Skeletal muscle tissue (tissue), 4 donors: Measurements from ENCODE around the gene RASEF. TPM values are rescaled to one million over a fixed set of nuclear protein-coding genes. Genes with fewer than 3 reads are reported as not detected.

ENCODE experiments used
- H3K27ac ChIP-seq: one replicate; pipeline ENCODE4 v1.7.0; 2013; ENCODE audit warnings: mild to moderate bottlenecking, low read depth, low read length, inconsistent platforms
- H3K27me3 ChIP-seq, 3 donors: one replicate each; pipeline ENCODE4 v1.7.0; 2013; ENCODE audit warnings: low read length in 3 of 3; ENCODE audit not compliant: control insufficient read depth in 3 of 3, insufficient read depth in 3 of 3
- H3K36me3 ChIP-seq, 3 donors: one replicate each; pipeline ENCODE4 v1.7.0; 2013; ENCODE audit warnings: low read length in 3 of 3; ENCODE audit not compliant: control insufficient read depth in 3 of 3, insufficient read depth in 3 of 3
- H3K4me1 ChIP-seq, 3 donors: one replicate each; pipeline ENCODE4 v1.7.0; 2013; ENCODE audit warnings: low read length in 3 of 3, mild to moderate bottlenecking in 3 of 3; ENCODE audit not compliant: control insufficient read depth in 3 of 3, insufficient read depth in 3 of 3
- H3K4me3 ChIP-seq, 3 donors: one replicate each; pipeline ENCODE4 v1.7.0; 2013; ENCODE audit warnings: low read length in 3 of 3
- H3K9ac ChIP-seq, 3 donors: one replicate each; pipeline ENCODE4 v1.7.0; 2013; ENCODE audit warnings: low read length in 3 of 3, mild to moderate bottlenecking in 3 of 3, moderate library complexity in 2 of 3, low read depth in 1 of 3
- H3K9me3 ChIP-seq, 3 donors: one replicate each; pipeline ENCODE4 v1.7.0; 2013; ENCODE audit warnings: low read length in 3 of 3; ENCODE audit not compliant: control insufficient read depth in 3 of 3
- total RNA-seq: library from RNA; depleted of rRNA; stranded (reverse); fragments of >200 nt; gene quantifications from one replicate; pipeline ENCODE4 v1.2.3, GENCODE V29; 2014
- donor health status: Osteomylitis.

Gene RASEF
- total RNA-seq, 1 donor from 2014 or later, result under 0.01 TPM

- Histone ChIP-seq H3K4me3 (no peak overlapping the region), H3K36me3 (no peaks in the 10 kb centered on the region), H3K9ac (no peak overlapping the region), H3K27me3 (peaks cover 32 to 45% (median 45%) of the 10 kb centered on the region in 3 donors), H3K9me3 (no peaks in the 10 kb centered on the region), H3K27ac (no peak overlapping the region), H3K4me1 (peaks cover 3 to 12% (median 11%) of the 10 kb centered on the region in 3 donors)
Observed at GRCh38 chr9:83061036-83061435, 1.9 kb downstream of the RASEF start.

- Histone ChIP-seq H3K9ac (no peak overlapping the region), H3K27ac (no peak overlapping the region), H3K27me3 (peaks cover 32 to 45% (median 44%) of the 10 kb centered on the region in 3 donors), H3K4me3 (no peak overlapping the region), H3K36me3 (no peaks in the 10 kb centered on the region), H3K4me1 (peaks cover 3 to 12% (median 11%) of the 10 kb centered on the region in 3 donors), H3K9me3 (no peaks in the 10 kb centered on the region)
Observed at GRCh38 chr9:83060556-83060955, 2.4 kb downstream of the RASEF start.

GRCh38 chr9:83059417-83059816, 3.5 kb downstream of the RASEF start:
- H3K9me3 ChIP-seq, result no peaks in the 10 kb centered on the region
- no peak overlapping the region for H3K9ac ChIP-seq
- no peak overlapping the region for H3K27ac ChIP-seq
- no peak overlapping the region for H3K4me3 ChIP-seq
- peaks cover 32 to 41% (median 40%) of the 10 kb centered on the region in 3 donors for H3K27me3 ChIP-seq
- H3K4me1 ChIP-seq, result peaks cover 3 to 12% (median 11%) of the 10 kb centered on the region in 3 donors
- no peaks in the 10 kb centered on the region for H3K36me3 ChIP-seq

- Histone ChIP-seq H3K4me3 (no peak overlapping the region), H3K4me1 (peaks cover 0 to 5% (median 0%) of the 10 kb centered on the region in 3 donors), H3K9me3 (no peaks in the 10 kb centered on the region), H3K36me3 (no peaks in the 10 kb centered on the region), H3K27me3 (peaks cover 15 to 25% (median 23%) of the 10 kb centered on the region in 3 donors), H3K9ac (no peak overlapping the region), H3K27ac (no peak overlapping the region)
Observed at GRCh38 chr9:83056911-83057310, 6.0 kb downstream of the RASEF start.

GRCh38 chr9:83056174-83056573, 6.8 kb downstream of the RASEF start:
- no peak overlapping the region for H3K9ac ChIP-seq
- no peak overlapping the region for H3K27ac ChIP-seq
- H3K27me3 ChIP-seq, result peaks cover 8 to 17% (median 16%) of the 10 kb centered on the region in 3 donors
- no peaks in the 10 kb centered on the region for H3K4me1 ChIP-seq
- H3K36me3 ChIP-seq, result no peaks in the 10 kb centered on the region
- H3K9me3 ChIP-seq, result no peaks in the 10 kb centered on the region
- H3K4me3 ChIP-seq, result no peak overlapping the region

GRCh38 chr9:83047839-83048775, 14.8 kb downstream of the RASEF start:
- H3K27me3 ChIP-seq, result peaks cover 0 to 4% (median 3%) of the 10 kb centered on the region in 3 donors
- H3K36me3 ChIP-seq, result no peaks in the 10 kb centered on the region
- H3K9ac ChIP-seq, result no peak overlapping the region
- H3K9me3 ChIP-seq, result peaks cover 0 to 2% (median 0%) of the 10 kb centered on the region in 3 donors
- H3K27ac ChIP-seq, result no peak overlapping the region
- H3K4me3 ChIP-seq, result no peak overlapping the region
- no peaks in the 10 kb centered on the region for H3K4me1 ChIP-seq

- Histone ChIP-seq H3K9ac (no peak overlapping the region), H3K36me3 (no peaks in the 10 kb centered on the region), H3K9me3 (no peaks in the 10 kb centered on the region), H3K27me3 (peaks cover 0 to 4% (median 3%) of the 10 kb centered on the region in 3 donors), H3K4me3 (no peak overlapping the region), H3K27ac (no peak overlapping the region), H3K4me1 (no peaks in the 10 kb centered on the region)
Observed at GRCh38 chr9:83043597-83043996, 19.3 kb downstream of the RASEF start.

- Histone ChIP-seq H3K9ac (no peak overlapping the region), H3K27me3 (peaks cover 0 to 4% (median 3%) of the 10 kb centered on the region in 3 donors), H3K36me3 (no peaks in the 10 kb centered on the region), H3K9me3 (no peaks in the 10 kb centered on the region), H3K27ac (no peak overlapping the region), H3K4me3 (no peak overlapping the region), H3K4me1 (no peaks in the 10 kb centered on the region)
Observed at GRCh38 chr9:83041771-83042170, 21.2 kb downstream of the RASEF start.

- no peaks in the 10 kb centered on the region for H3K9me3 ChIP-seq
- H3K4me3 ChIP-seq, result no peak overlapping the region
- H3K36me3 ChIP-seq, result no peaks in the 10 kb centered on the region
- no peak overlapping the region for H3K27ac ChIP-seq
- H3K4me1 ChIP-seq, result no peaks in the 10 kb centered on the region
- H3K9ac ChIP-seq, result no peak overlapping the region
- H3K27me3 ChIP-seq, result peaks cover 0 to 3% (median 0%) of the 10 kb centered on the region in 3 donors
Observed at GRCh38 chr9:83039303-83039702, 23.6 kb downstream of the RASEF start.

GRCh38 chr9:83036043-83036442, 26.9 kb downstream of the RASEF start:
- Histone ChIP-seq H3K9ac (no peak overlapping the region), H3K4me3 (no peak overlapping the region)

More at GRCh38 chr9:83036043-83036442, 26.9 kb downstream of the RASEF start:
- Histone ChIP-seq H3K27me3 (no peaks in the 10 kb centered on the region), H3K36me3 (no peaks in the 10 kb centered on the region), H3K4me1 (no peaks in the 10 kb centered on the region), H3K27ac (no peak overlapping the region), H3K9me3 (no peaks in the 10 kb centered on the region)
